GM23338 (cell line): Measurements from ENCODE around the gene ARFGAP2. TPM values are rescaled to one million over a fixed set of nuclear protein-coding genes. Genes with fewer than 3 reads are reported as not detected.
A peak's percentile ranks its signal among the peaks of the same experiment; 100 is the strongest.

Source experiments
- ATAC-seq: fragments of 200-7000 bp; cut with Tn5 transposase; 3 replicates; pipeline ENCODE4 v1.9.1; 2020
- DNase-seq: peaks from one replicate; pipeline ENCODE4 v3.0.0-alpha.2; 2015; ENCODE audit warnings: low spot score
- H2AFZ ChIP-seq: fragments of 200-600 bp; sonication (generic); 2 replicates; pipeline ENCODE4 v1.8.0; 2016; ENCODE audit warnings: antibody characterized with exemption, mild to moderate bottlenecking, moderate library complexity
- H3F3A ChIP-seq: fragments of 200-600 bp; sonication (generic); replicated peaks from 2 replicates; pipeline ENCODE4 v1.8.0; 2017; ENCODE audit warnings: antibody characterized with exemption, mixed run types, low read depth
- H3K27ac ChIP-seq: fragments of 200-600 bp; sonication (generic); 2 replicates; pipeline ENCODE4 v1.6.1; 2016; ENCODE audit warnings: low read depth
- H3K27me3 ChIP-seq: fragments of 200-600 bp; sonication (generic); 2 replicates; pipeline ENCODE4 v1.8.0; 2016; ENCODE audit warnings: mild to moderate bottlenecking, mixed run types, moderate library complexity; ENCODE audit not compliant: insufficient read depth
- H3K36me3 ChIP-seq: fragments of 200-600 bp; sonication (generic); 2 replicates; pipeline ENCODE4 v1.8.0; 2016; ENCODE audit warnings: mild to moderate bottlenecking; ENCODE audit not compliant: insufficient read depth
- H3K4me1 ChIP-seq: fragments of 200-600 bp; sonication (generic); 2 replicates; pipeline ENCODE4 v1.8.0; 2016; ENCODE audit warnings: mild to moderate bottlenecking, moderate library complexity; ENCODE audit not compliant: insufficient read depth
- H3K4me2 ChIP-seq: fragments of 200-600 bp; sonication (generic); 2 replicates; pipeline ENCODE4 v1.7.1; 2017; ENCODE audit warnings: mixed run types
- H3K4me3 ChIP-seq: fragments of 200-600 bp; sonication (generic); 2 replicates; pipeline ENCODE4 v1.6.1; 2016; ENCODE audit warnings: mixed run types
- H3K79me2 ChIP-seq: fragments of 200-600 bp; sonication (generic); replicated peaks from 2 replicates; pipeline ENCODE4 v1.8.0; 2017; ENCODE audit warnings: mild to moderate bottlenecking; ENCODE audit not compliant: insufficient read depth
- H3K9me2 ChIP-seq: fragments of 200-600 bp; sonication (generic); 2 replicates; pipeline ENCODE4 v1.8.0; 2017; ENCODE audit not compliant: insufficient read depth
- H4K20me1 ChIP-seq: fragments of 200-600 bp; sonication (generic); replicated peaks from 2 replicates; pipeline ENCODE4 v1.8.0; 2017; ENCODE audit warnings: mild to moderate bottlenecking; ENCODE audit not compliant: insufficient read depth
- H3K27ac Mint-ChIP-seq: 2 replicates; pipeline ENCODE4 v1.8.0; 2020; ENCODE audit warnings: inconsistent platforms, mild to moderate bottlenecking, moderate library complexity, mixed read lengths
- H3K27me3 Mint-ChIP-seq: 3 replicates; pipeline ENCODE4 v1.8.0; 2022; ENCODE audit warnings: low read depth, mild to moderate bottlenecking, moderate library complexity, mixed read lengths, inconsistent platforms; ENCODE audit not compliant: insufficient read depth, poor library complexity
- H3K36me3 Mint-ChIP-seq: 3 replicates; pipeline ENCODE4 v1.8.0; 2021; ENCODE audit warnings: low read depth, mild to moderate bottlenecking, inconsistent platforms, moderate library complexity, mixed read lengths
- H3K4me1 Mint-ChIP-seq: 3 replicates; pipeline ENCODE4 v1.8.0; 2020; ENCODE audit warnings: mild to moderate bottlenecking, inconsistent platforms, mixed read lengths
- H3K4me3 Mint-ChIP-seq: 3 replicates; pipeline ENCODE4 v1.8.0; 2021; ENCODE audit warnings: moderate library complexity, mild to moderate bottlenecking, inconsistent platforms, mixed read lengths
- H3K9me3 Mint-ChIP-seq: 3 replicates; pipeline ENCODE4 v1.8.0; 2020; ENCODE audit warnings: moderate library complexity, mild to moderate bottlenecking, inconsistent platforms, mixed read lengths
- CREB1 ChIP-seq: fragments of 250-450 bp; sonication (Bioruptor Pico); IDR thresholded peaks from 2 replicates; pipeline ENCODE4 v1.5.0; 2020; ENCODE audit warnings: low read depth, mild to moderate bottlenecking, moderate library complexity
- EZH2 ChIP-seq: fragments of 200-600 bp; sonication (generic); IDR thresholded peaks from one replicate; pipeline ENCODE4 v1.8.0; 2017; ENCODE audit warnings: antibody characterized with exemption, mild to moderate bottlenecking, low read depth; ENCODE audit not compliant: unreplicated experiment
- EZH2phosphoT487 ChIP-seq: fragments of 200-600 bp; sonication (generic); IDR thresholded peaks from one replicate; pipeline ENCODE4 v1.8.1; 2018; ENCODE audit warnings: antibody characterized with exemption; ENCODE audit not compliant: unreplicated experiment
- JUNB ChIP-seq: IDR thresholded peaks from one replicate; pipeline ENCODE4 v1.6.1; 2016; ENCODE audit warnings: antibody characterized with exemption; ENCODE audit not compliant: unreplicated experiment
- NANOG ChIP-seq: IDR thresholded peaks from 2 replicates; pipeline ENCODE4 v1.6.1; 2016; ENCODE audit warnings: antibody characterized with exemption, borderline replicate concordance
- POLR2AphosphoS5 ChIP-seq: IDR thresholded peaks from 2 replicates; pipeline ENCODE4 v1.6.1; 2016; ENCODE audit warnings: antibody characterized with exemption, low read depth
- REST ChIP-seq: IDR thresholded peaks from one replicate; pipeline ENCODE4 v1.6.1; 2018; ENCODE audit warnings: antibody characterized with exemption; ENCODE audit not compliant: unreplicated experiment
- ZNF114 ChIP-seq: fragments of 250-450 bp; sonication (Bioruptor Pico); IDR thresholded peaks from 2 replicates; pipeline ENCODE4 v1.5.0; 2020; ENCODE audit warnings: mild to moderate bottlenecking, moderate library complexity
- ZNF331 ChIP-seq: fragments of 250-450 bp; sonication (Bioruptor Pico); IDR thresholded peaks from 2 replicates; pipeline ENCODE4 v1.5.0; 2020; ENCODE audit warnings: low read depth, mild to moderate bottlenecking, moderate library complexity
- polyA plus RNA-seq: library from polyadenylated mRNA; unstranded; fragments of >200 nt; fragmentation: Nextera tagmentation; extraction: Ambion mirVana; gene quantifications from 2 replicates; pipeline ENCODE4 v1.2.1, GENCODE V29; 2016
- total RNA-seq: library from RNA; depleted of rRNA; stranded (reverse); fragments of >200 nt; shearing (Covaris generic); gene quantifications from 2 replicates; pipeline ENCODE4 v1.2.3, GENCODE V29; 2014
- TF ChIP-seq, protein P1 (sequence below): IDR thresholded peaks from 2 replicates; pipeline ENCODE4 v1.6.1; 2016; ENCODE audit warnings: antibody characterized with exemption
- TF ChIP-seq, protein P2 (sequence below), 2 experiments: fragments of 200-600 bp in 1 of 2; sonication (generic) in 1 of 2; conservative IDR thresholded peaks; 2 replicates each; pipeline versions ENCODE4 v1.5.1 to v1.6.1; 2016 to 2017; ENCODE audit warnings: antibody characterized with exemption in 2 of 2, low read depth in 2 of 2, mild to moderate bottlenecking in 2 of 2, moderate library complexity in 1 of 2

The ARFGAP2 gene
- total and polyA plus RNA-seq, 2 experiments from 2014 or later, result 25.6 to 122 TPM

GRCh38 chr11:47124675-47125074 is 52.0 kb downstream of the ARFGAP2 start:
- Mint-ChIP-seq H3K9me3 (no peaks in the 10 kb centered on the region), H3K27ac (no peak overlapping the region), H3K4me1 (peaks cover 8% of the 10 kb centered on the region; the same call in 2 of the 3 replicates), H3K36me3 (no peaks in the 10 kb centered on the region), H3K4me3 (no peak overlapping the region), H3K27me3 (no peaks in the 10 kb centered on the region)
- H3K4me2 ChIP-seq, result no peak overlapping the region
- no peak overlapping the region for H3K27ac ChIP-seq
- H4K20me1 ChIP-seq, result no peaks in the 10 kb centered on the region; the same call in 1 of the 2 replicates
- TF ChIP-seq, protein P1, sequence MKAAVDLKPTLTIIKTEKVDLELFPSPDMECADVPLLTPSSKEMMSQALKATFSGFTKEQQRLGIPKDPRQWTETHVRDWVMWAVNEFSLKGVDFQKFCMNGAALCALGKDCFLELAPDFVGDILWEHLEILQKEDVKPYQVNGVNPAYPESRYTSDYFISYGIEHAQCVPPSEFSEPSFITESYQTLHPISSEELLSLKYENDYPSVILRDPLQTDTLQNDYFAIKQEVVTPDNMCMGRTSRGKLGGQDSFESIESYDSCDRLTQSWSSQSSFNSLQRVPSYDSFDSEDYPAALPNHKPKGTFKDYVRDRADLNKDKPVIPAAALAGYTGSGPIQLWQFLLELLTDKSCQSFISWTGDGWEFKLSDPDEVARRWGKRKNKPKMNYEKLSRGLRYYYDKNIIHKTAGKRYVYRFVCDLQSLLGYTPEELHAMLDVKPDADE, result no peak
- TF ChIP-seq CREB1 (no peak), ZNF331 (CRISPR knock-in tag) (no peak), ZNF114 (CRISPR knock-in tag) (no peak), NANOG (no peak), EZH2phosphoT487 (no peak), EZH2 (no peak)
- TF ChIP-seq, protein P2, sequence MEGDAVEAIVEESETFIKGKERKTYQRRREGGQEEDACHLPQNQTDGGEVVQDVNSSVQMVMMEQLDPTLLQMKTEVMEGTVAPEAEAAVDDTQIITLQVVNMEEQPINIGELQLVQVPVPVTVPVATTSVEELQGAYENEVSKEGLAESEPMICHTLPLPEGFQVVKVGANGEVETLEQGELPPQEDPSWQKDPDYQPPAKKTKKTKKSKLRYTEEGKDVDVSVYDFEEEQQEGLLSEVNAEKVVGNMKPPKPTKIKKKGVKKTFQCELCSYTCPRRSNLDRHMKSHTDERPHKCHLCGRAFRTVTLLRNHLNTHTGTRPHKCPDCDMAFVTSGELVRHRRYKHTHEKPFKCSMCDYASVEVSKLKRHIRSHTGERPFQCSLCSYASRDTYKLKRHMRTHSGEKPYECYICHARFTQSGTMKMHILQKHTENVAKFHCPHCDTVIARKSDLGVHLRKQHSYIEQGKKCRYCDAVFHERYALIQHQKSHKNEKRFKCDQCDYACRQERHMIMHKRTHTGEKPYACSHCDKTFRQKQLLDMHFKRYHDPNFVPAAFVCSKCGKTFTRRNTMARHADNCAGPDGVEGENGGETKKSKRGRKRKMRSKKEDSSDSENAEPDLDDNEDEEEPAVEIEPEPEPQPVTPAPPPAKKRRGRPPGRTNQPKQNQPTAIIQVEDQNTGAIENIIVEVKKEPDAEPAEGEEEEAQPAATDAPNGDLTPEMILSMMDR (conservative IDR thresholded peaks at IDR 0.05; ENCODE audit: low read depth in 2 of 2), result no peak
- no peaks in the 10 kb centered on the region for H3K9me2 ChIP-seq
- DNase-seq, result no peak
- H3K79me2 ChIP-seq, result no peaks in the 10 kb centered on the region
- H3F3A ChIP-seq, result no peaks in the 10 kb centered on the region
- no peak overlapping the region for H2AFZ ChIP-seq
- H3K4me1 ChIP-seq, result peaks cover 6% of the 10 kb centered on the region
- H3K27me3 ChIP-seq, result no peaks in the 10 kb centered on the region
- no peak for ATAC-seq
- no peak overlapping the region for H3K4me3 ChIP-seq
- no peaks in the 10 kb centered on the region for H3K36me3 ChIP-seq

DNA sequence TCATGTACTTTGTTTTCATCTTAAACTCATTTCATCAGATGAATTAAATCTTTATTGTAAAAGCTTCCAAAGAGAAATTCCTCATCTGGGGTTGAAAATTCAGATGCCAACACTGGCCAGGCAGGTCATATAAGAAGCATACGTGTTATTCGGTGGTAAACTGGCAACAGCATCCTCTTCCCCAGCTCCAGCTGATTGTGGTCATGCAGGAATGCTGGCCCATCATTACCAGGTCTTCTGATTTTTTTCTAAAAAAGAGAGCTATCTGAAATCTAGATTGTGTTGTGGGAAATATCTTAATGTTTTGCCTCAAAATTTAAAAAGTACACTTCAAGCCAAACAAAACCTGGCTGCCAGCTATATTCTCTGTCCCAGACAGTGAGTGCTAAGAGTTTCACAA is 53.6 kb downstream of the ARFGAP2 start:
- Histone ChIP-seq H3K79me2 (no peaks in the 10 kb centered on the region), H3F3A (no peaks in the 10 kb centered on the region), H4K20me1 (no peaks in the 10 kb centered on the region; the same call in 1 of the 2 replicates), H3K27ac (0 out of 2 replicates have a peak overlapping the region, but pooled peaks have one; percentile 53), H3K4me3 (no peak overlapping the region), H3K4me2 (no peak overlapping the region), H3K36me3 (no peaks in the 10 kb centered on the region), H2AFZ (no peak overlapping the region), H3K27me3 (no peaks in the 10 kb centered on the region), H3K9me2 (no peaks in the 10 kb centered on the region), H3K4me1 (peaks cover 6% of the 10 kb centered on the region; the same call in 1 of the 2 replicates)
- Mint-ChIP-seq H3K4me3 (no peak overlapping the region), H3K9me3 (peaks cover 2% of the 10 kb centered on the region; the same call in 1 of the 3 replicates), H3K27me3 (no peaks in the 10 kb centered on the region), H3K4me1 (peaks cover 8% of the 10 kb centered on the region; the same call in 2 of the 3 replicates), H3K27ac (no peak overlapping the region; the same call in 1 of the 2 replicates), H3K36me3 (peaks cover 2% of the 10 kb centered on the region; the same call in 2 of the 3 replicates)
- no peak for DNase-seq
- ATAC-seq, result no peak
- TF ChIP-seq REST (no peak), NANOG (no peak), ZNF331 (CRISPR knock-in tag) (no peak), EZH2 (no peak), EZH2phosphoT487 (no peak), ZNF114 (CRISPR knock-in tag) (no peak), POLR2AphosphoS5 (no peak), JUNB (no peak)
- TF ChIP-seq, protein P2 (conservative IDR thresholded peaks at IDR 0.05; ENCODE audit: low read depth in 2 of 2), result no peak
- TF ChIP-seq, protein P1, result no peak
